HEK293T (cell line): ENCODE measurements around the gene IRX3.

Experiments
- ARNT ChIP-seq: fragments of 450-650 bp; IDR thresholded peaks from 2 replicates; pipeline ENCODE4 v1.6.1; 2017; ENCODE audit warnings: mild to moderate bottlenecking
- BHLHE40 ChIP-seq: fragments of 450-650 bp; IDR thresholded peaks from 2 replicates; pipeline ENCODE4 v1.6.1; 2016; ENCODE audit warnings: mild to moderate bottlenecking, moderate library complexity, borderline replicate concordance
- FOXM1 ChIP-seq: fragments of 450-650 bp; IDR thresholded peaks from 2 replicates; pipeline ENCODE4 v1.6.1; 2017; ENCODE audit warnings: mild to moderate bottlenecking, borderline replicate concordance
- HDGF ChIP-seq: fragments of 450-650 bp; IDR thresholded peaks from 2 replicates; pipeline ENCODE4 v1.6.1; 2017; ENCODE audit warnings: antibody characterized with exemption, borderline replicate concordance
- L3MBTL2 ChIP-seq: fragments of 450-650 bp; conservative IDR thresholded peaks from 2 replicates; pipeline ENCODE4 v1.6.1; 2016; ENCODE audit warnings: mild to moderate bottlenecking
- LEF1 ChIP-seq: fragments of 450-650 bp; IDR thresholded peaks from 2 replicates; pipeline ENCODE4 v1.6.1; 2017; ENCODE audit warnings: mild to moderate bottlenecking, borderline replicate concordance
- PKNOX1 ChIP-seq: fragments of 450-650 bp; IDR thresholded peaks from 2 replicates; pipeline ENCODE4 v1.6.1; 2016
- SP1 ChIP-seq: fragments of 450-650 bp; IDR thresholded peaks from 2 replicates; pipeline ENCODE4 v1.6.1; 2017
- TARDBP ChIP-seq: fragments of 450-650 bp; IDR thresholded peaks from 2 replicates; pipeline ENCODE4 v1.6.1; 2016

- TF ChIP-seq SP1 (no peak), HDGF (no peak), BHLHE40 (no peak), ARNT (no peak), PKNOX1 (no peak), FOXM1 (no peak), TARDBP (no peak), L3MBTL2 (no peak), LEF1 (no peak)
Observed at GRCh38 chr16:54242199-54242598, 44.4 kb downstream of the IRX3 start.
